IMR-90 (cell line): ENCODE measurements around the gene CLDN10. TPM values are rescaled to one million over a fixed set of nuclear protein-coding genes. Genes with fewer than 3 reads are reported as not detected.

ENCODE experiments used
- ATAC-seq: fragments of 200-7000 bp; cut with Tn5 transposase; 2 replicates; pipeline ENCODE4 v1.9.1; 2020; ENCODE audit warnings: low read depth, mild to moderate bottlenecking, moderate library complexity
- BruUV-seq: library from RNA; stranded (reverse); fragments of 400-500 nt; replicated peaks from 2 replicates; lab custom pipeline; 2021; lab: Mats Ljungman, UMichigan
- CTCF ChIA-PET: fragments of 300-600 bp; formaldehyde crosslinking; extraction: SDS; loops from one replicate; lab custom pipeline; 2021; ENCODE audit warnings: antibody characterized with exemption; lab: Yijun Ruan, JAX
- POLR2A ChIA-PET: fragments of 300-600 bp; sonication (Branson Sonifier 250); formaldehyde crosslinking; loops from one replicate; lab custom pipeline; 2022; ENCODE audit warnings: antibody characterized with exemption; ENCODE audit not compliant: unreplicated experiment; lab: Charles Lee
- DNase-seq: peaks from one replicate; pipeline ENCODE4 v3.0.0; 2013
- H2AFZ ChIP-seq: replicated peaks from 2 replicates; pipeline ENCODE3; 2013; ENCODE audit warnings: low read length, mild to moderate bottlenecking; ENCODE audit not compliant: poor library complexity
- H2AK5ac ChIP-seq: 2 replicates; pipeline ENCODE4 v1.6.1; 2013; ENCODE audit warnings: low read depth, low read length, inconsistent platforms
- H2AK9ac ChIP-seq: replicated peaks from 2 replicates; pipeline ENCODE3; 2013; ENCODE audit warnings: mild to moderate bottlenecking, low read depth, low read length, moderate library complexity; ENCODE audit not compliant: poor library complexity
- H2BK120ac ChIP-seq: 2 replicates; pipeline ENCODE4 v1.6.1; 2013; ENCODE audit warnings: low read depth, low read length, inconsistent platforms
- H2BK15ac ChIP-seq: 3 replicates; pipeline ENCODE4 v1.6.1; 2013; ENCODE audit warnings: low read depth, low read length, inconsistent platforms
- H2BK20ac ChIP-seq: 2 replicates; pipeline ENCODE4 v1.6.1; 2013; ENCODE audit warnings: low read depth, mild to moderate bottlenecking, inconsistent platforms, low read length, moderate library complexity
- H2BK5ac ChIP-seq: 2 replicates; pipeline ENCODE4 v1.6.1; 2013; ENCODE audit warnings: mild to moderate bottlenecking, low read depth, low read length, inconsistent platforms; ENCODE audit not compliant: poor library complexity, severe bottlenecking
- H3K14ac ChIP-seq: replicated peaks from 2 replicates; pipeline ENCODE4 v1.6.1; 2013; ENCODE audit warnings: low read depth, low read length, inconsistent platforms
- H3K18ac ChIP-seq: 2 replicates; pipeline ENCODE4 v1.6.1; 2013; ENCODE audit warnings: low read depth, low read length, control low read depth
- H3K23ac ChIP-seq: 2 replicates; pipeline ENCODE4 v1.6.1; 2013; ENCODE audit warnings: low read depth, low read length, inconsistent platforms
- H3K27ac ChIP-seq: 2 replicates; pipeline ENCODE4 v1.5.1; 2013; ENCODE audit warnings: mild to moderate bottlenecking, control low read depth, low read length; ENCODE audit not compliant: insufficient read depth
- H3K27me3 ChIP-seq: 2 replicates; pipeline ENCODE4 v1.6.1; 2013; ENCODE audit warnings: low read length; ENCODE audit not compliant: control insufficient read depth, insufficient read depth
- H3K36me3 ChIP-seq: 2 replicates; pipeline ENCODE4 v1.6.1; 2013; ENCODE audit warnings: low read length, mixed read lengths; ENCODE audit not compliant: control insufficient read depth, insufficient read depth
- H3K4ac ChIP-seq: 2 replicates; pipeline ENCODE4 v1.6.1; 2013; ENCODE audit warnings: low read depth, low read length, inconsistent platforms
- H3K4me1 ChIP-seq: 2 replicates; pipeline ENCODE4 v1.6.1; 2013; ENCODE audit warnings: low read length, mixed read lengths; ENCODE audit not compliant: control insufficient read depth, insufficient read depth
- H3K4me2 ChIP-seq: 2 replicates; pipeline ENCODE4 v1.6.1; 2013; ENCODE audit warnings: low read depth, mild to moderate bottlenecking, control low read depth, low read length, moderate library complexity
- H3K4me3 ChIP-seq: 2 replicates; pipeline ENCODE4 v1.5.1; 2013; ENCODE audit warnings: low read depth, mild to moderate bottlenecking, control low read depth, low read length, moderate library complexity; ENCODE audit not compliant: insufficient read depth
- H3K56ac ChIP-seq: 2 replicates; pipeline ENCODE4 v1.6.1; 2013; ENCODE audit warnings: low read length, inconsistent platforms; ENCODE audit not compliant: insufficient read depth; ENCODE audit errors: extremely low read depth
- H3K79me1 ChIP-seq, 2 experiments: 2 replicates each; pipeline ENCODE4 v1.6.1; 2013; ENCODE audit warnings: low read length in 2 of 2, inconsistent platforms in 1 of 2, low read depth in 1 of 2
- H3K9ac ChIP-seq: 2 replicates; pipeline ENCODE4 v1.6.1; 2013; ENCODE audit warnings: low read depth, low read length, control low read depth
- H3K9me1 ChIP-seq: 2 replicates; pipeline ENCODE4 v1.6.1; 2013; ENCODE audit warnings: low read length, inconsistent platforms; ENCODE audit not compliant: insufficient read depth
- H3K9me3 ChIP-seq: 2 replicates; pipeline ENCODE4 v1.6.1; 2013; ENCODE audit warnings: low read length; ENCODE audit not compliant: control insufficient read depth, insufficient read depth
- H4K20me1 ChIP-seq: 2 replicates; pipeline ENCODE4 v1.6.1; 2013; ENCODE audit warnings: low read length, inconsistent platforms; ENCODE audit not compliant: insufficient read depth
- H4K5ac ChIP-seq: 2 replicates; pipeline ENCODE4 v1.6.1; 2013; ENCODE audit warnings: mild to moderate bottlenecking, low read depth, low read length, control low read depth
- H4K8ac ChIP-seq, 2 experiments: 2 replicates each; pipeline ENCODE4 v1.6.1; 2013; ENCODE audit warnings: low read depth in 2 of 2, low read length in 2 of 2, control low read depth in 1 of 2, inconsistent platforms in 1 of 2
- H4K91ac ChIP-seq: 2 replicates; pipeline ENCODE4 v1.6.1; 2013; ENCODE audit warnings: low read depth, low read length, inconsistent platforms; ENCODE audit not compliant: insufficient read depth
- CEBPB ChIP-seq: IDR thresholded peaks from 2 replicates; pipeline ENCODE4 v1.6.1; 2012; ENCODE audit warnings: low read depth, low read length, improper control_type of control experiment
- RFX5 ChIP-seq: IDR thresholded peaks from 2 replicates; pipeline ENCODE4 v1.8.0; 2012; ENCODE audit warnings: low read depth, mild to moderate bottlenecking, low read length, moderate library complexity
- WGBS, 2 experiments: methylation state at CpG; one replicate each; pipeline versions ENCODE4 v1.1.5 to v1.1.7; 2013; ENCODE audit warnings: missing lambda C conversion rate in 2 of 2; ENCODE audit not compliant: insufficient read length in 1 of 2; ENCODE audit errors: extremely low coverage in 2 of 2; 5-methylcytosine and 5-hydroxymethylcytosine counted together
- dilution Hi-C: fragments of 300-500 bp; cut with HindIII; formaldehyde crosslinking; loops from one replicate; pipeline ENCODE4 v1.14.3; 2018; ENCODE audit warnings: low sequenced_read_pairs; ENCODE audit not compliant: unreplicated experiment
- in situ Hi-C: fragments of 300-500 bp; cut with MboI; formaldehyde crosslinking; loops from 3 replicates; pipeline ENCODE4 v1.14.3; 2019; ENCODE audit warnings: low sequenced_read_pairs, inconsistent platforms, mixed read lengths
- intact Hi-C: fragments of 100-400 bp; cut with micrococcal nuclease; formaldehyde crosslinking; loops from 2 replicates; pipeline ENCODE4 v1.10.0; 2022
- polyA plus RNA-seq, 3 experiments: library from polyadenylated mRNA; depleted of rRNA; stranded (reverse); fragments of >200 nt; gene quantifications; 2 replicates each; pipeline ENCODE4 v1.2.3, GENCODE V29; 2012; ENCODE audit warnings: low replicate concordance in 1 of 3
- total RNA-seq: library from RNA; depleted of rRNA; stranded (reverse); fragments of >200 nt; gene quantifications from 2 replicates; pipeline ENCODE4 v1.2.3, GENCODE V29; 2012
- TF ChIP-seq, protein P1 (sequence below): conservative IDR thresholded peaks from 2 replicates; pipeline ENCODE4 v1.5.1; 2012; ENCODE audit warnings: mild to moderate bottlenecking, low read depth, low read length, improper control_type of control experiment

The CLDN10 gene
- total and polyA plus RNA-seq, 2 of the 4 experiments (the other 2 are of a cell fraction): not detected

DNA sequence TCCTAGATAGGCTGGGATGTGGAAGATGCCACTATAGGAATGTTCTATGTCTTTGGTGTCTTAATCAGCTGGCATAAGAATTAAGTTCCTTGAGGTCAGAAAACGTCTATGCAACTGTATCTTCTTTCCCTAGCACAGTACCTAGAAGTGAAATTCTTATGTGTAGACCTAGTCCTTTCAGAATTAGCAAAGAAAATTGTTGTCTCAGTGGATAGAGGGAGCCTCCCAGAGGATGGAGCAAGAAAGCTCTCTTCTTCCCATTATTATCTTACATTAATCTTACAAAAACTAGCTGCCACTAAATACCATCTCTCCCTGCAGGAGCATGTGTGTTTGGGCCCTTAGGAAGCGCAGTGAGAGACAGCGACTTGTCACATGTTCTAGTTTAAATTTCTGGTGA, 11.6 kb downstream of the CLDN10 start:
- no peak overlapping the region for H3K14ac ChIP-seq
- H2BK120ac ChIP-seq: no peak overlapping the region
- no peak overlapping the region for H3K4me2 ChIP-seq
- intact Hi-C loops: no loop called here
- in situ Hi-C loops: no loop called here
- no peak overlapping the region for H2BK20ac ChIP-seq
- no peak overlapping the region for H4K8ac ChIP-seq
- H3K36me3 ChIP-seq: no peaks in the 10 kb centered on the region
- no peaks in the 10 kb centered on the region for H3K9me1 ChIP-seq
- H4K20me1 ChIP-seq: no peaks in the 10 kb centered on the region
- peaks cover 3% of the 10 kb centered on the region; the same call in 1 of the 2 replicates for H3K4me1 ChIP-seq
- peak; percentile 44; the same call in 1 of the 2 replicates for ATAC-seq
- BruUV-seq: no TSS peak
- ChIA-PET POLR2A (no interaction called here), CTCF (interaction anchor here (0.6 to 1.7 kb wide), 6 partner anchors 10 to 1515 kb away, joined by 3 to 7 read pairs (median 4); no protein-coding TSS in a partner anchor)
- no peak for DNase-seq
- H3K4ac ChIP-seq: no peak overlapping the region
- no peak overlapping the region for H3K18ac ChIP-seq
- no peak overlapping the region for H2AFZ ChIP-seq
- H3K9me3 ChIP-seq: no peaks in the 10 kb centered on the region
- H3K27me3 ChIP-seq: peaks cover 11% of the 10 kb centered on the region; the same call in 1 of the 2 replicates
- H3K27ac ChIP-seq: no peak overlapping the region
- no peak overlapping the region for H3K9ac ChIP-seq
- no peak overlapping the region for H3K4me3 ChIP-seq
- H2AK5ac ChIP-seq: no peak overlapping the region
- dilution Hi-C loops: no loop called here
- no peak overlapping the region for H2AK9ac ChIP-seq
- no peak overlapping the region for H2BK15ac ChIP-seq
- no peaks in the 10 kb centered on the region for H3K79me1 ChIP-seq
- no peak overlapping the region for H2BK5ac ChIP-seq
- H3K56ac ChIP-seq: no peak overlapping the region
- no peak overlapping the region for H4K91ac ChIP-seq
- no peak overlapping the region for H4K5ac ChIP-seq
- no peak for TF ChIP-seq RFX5
- TF ChIP-seq, protein P1, sequence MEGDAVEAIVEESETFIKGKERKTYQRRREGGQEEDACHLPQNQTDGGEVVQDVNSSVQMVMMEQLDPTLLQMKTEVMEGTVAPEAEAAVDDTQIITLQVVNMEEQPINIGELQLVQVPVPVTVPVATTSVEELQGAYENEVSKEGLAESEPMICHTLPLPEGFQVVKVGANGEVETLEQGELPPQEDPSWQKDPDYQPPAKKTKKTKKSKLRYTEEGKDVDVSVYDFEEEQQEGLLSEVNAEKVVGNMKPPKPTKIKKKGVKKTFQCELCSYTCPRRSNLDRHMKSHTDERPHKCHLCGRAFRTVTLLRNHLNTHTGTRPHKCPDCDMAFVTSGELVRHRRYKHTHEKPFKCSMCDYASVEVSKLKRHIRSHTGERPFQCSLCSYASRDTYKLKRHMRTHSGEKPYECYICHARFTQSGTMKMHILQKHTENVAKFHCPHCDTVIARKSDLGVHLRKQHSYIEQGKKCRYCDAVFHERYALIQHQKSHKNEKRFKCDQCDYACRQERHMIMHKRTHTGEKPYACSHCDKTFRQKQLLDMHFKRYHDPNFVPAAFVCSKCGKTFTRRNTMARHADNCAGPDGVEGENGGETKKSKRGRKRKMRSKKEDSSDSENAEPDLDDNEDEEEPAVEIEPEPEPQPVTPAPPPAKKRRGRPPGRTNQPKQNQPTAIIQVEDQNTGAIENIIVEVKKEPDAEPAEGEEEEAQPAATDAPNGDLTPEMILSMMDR: peak; percentile 21; the same call in 1 of the 2 replicates
- TF ChIP-seq CEBPB: no peak
- H3K23ac ChIP-seq: no peak overlapping the region
- no CpG with 5 or more reads among the region's 3 CpGs for WGBS, 2 experiments
